SK-N-SH (cell line): Measurements from ENCODE around the gene KRT24. TPM values are rescaled to one million over a fixed set of nuclear protein-coding genes. Genes with fewer than 3 reads are reported as not detected.

Experiments used
- CTCF ChIA-PET: fragments of 300-600, 350-600 bp; formaldehyde crosslinking; extraction: SDS; loops from one replicate; lab custom pipeline; 2021; lab: Yijun Ruan, JAX
- POLR2A ChIA-PET: fragments of 350-600 bp; sonication (Branson Sonifier 250); formaldehyde crosslinking; extraction: SDS; loops from one replicate; lab custom pipeline; 2020; ENCODE audit warnings: antibody characterized with exemption, inconsistent platforms; lab: Yijun Ruan, JAX
- DNase-seq: peaks from one replicate; pipeline ENCODE4 v3.0.0; 2012
- H2AFZ ChIP-seq: fragments of 200-600 bp; sonication (generic); 2 replicates; pipeline ENCODE4 v1.8.1; 2016; ENCODE audit warnings: antibody characterized with exemption, mild to moderate bottlenecking, low read depth
- H3F3A ChIP-seq: fragments of 200-600 bp; sonication (generic); replicated peaks from 2 replicates; pipeline ENCODE3; 2016; ENCODE audit warnings: antibody characterized with exemption, mild to moderate bottlenecking; ENCODE audit not compliant: insufficient read depth
- H3K27ac ChIP-seq, 2 experiments: fragments of 200-500 bp in 1 of 2; fragments of 200-600 bp in 1 of 2; sonication (Bioruptor generic) in 1 of 2; sonication (generic), shearing (Covaris generic) in 1 of 2; 2 replicates each; pipeline versions ENCODE4 v1.5.1 to v1.6.1; 2014 to 2016; ENCODE audit warnings: low read depth in 2 of 2, inconsistent platforms in 1 of 2, low read length in 1 of 2, mild to moderate bottlenecking in 1 of 2, mixed read lengths in 1 of 2
- H3K27me3 ChIP-seq: fragments of 200-600 bp; sonication (generic), shearing (Covaris generic); 2 replicates; pipeline ENCODE4 v1.6.1; 2016; ENCODE audit warnings: mixed run types; ENCODE audit not compliant: insufficient read depth
- H3K36me3 ChIP-seq, 2 experiments: fragments of 200-500 bp in 1 of 2; fragments of 200-600 bp in 1 of 2; sonication (Bioruptor generic) in 1 of 2; sonication (generic) in 1 of 2; replicated peaks in 1 of 2; 2 replicates each; pipeline versions ENCODE3 to v1.5.1; 2014 to 2016; ENCODE audit warnings: low read length in 1 of 2, mild to moderate bottlenecking in 1 of 2; ENCODE audit not compliant: insufficient read depth in 2 of 2, control insufficient read depth in 1 of 2
- H3K4me1 ChIP-seq, 2 experiments: fragments of 200-500 bp in 1 of 2; fragments of 200-600 bp in 1 of 2; sonication (Bioruptor generic) in 1 of 2; sonication (generic), shearing (Covaris generic) in 1 of 2; 2 replicates each; pipeline versions ENCODE4 v1.5.1 to v1.6.1; 2014 to 2016; ENCODE audit warnings: low read depth in 1 of 2, low read length in 1 of 2, mixed run types in 1 of 2; ENCODE audit not compliant: insufficient read depth in 2 of 2, control insufficient read depth in 1 of 2
- H3K4me2 ChIP-seq: fragments of 200-600 bp; sonication (generic), shearing (Covaris generic); 2 replicates; pipeline ENCODE4 v1.6.1; 2017; ENCODE audit warnings: mixed run types
- H3K4me3 ChIP-seq, 2 experiments: fragments of 200-500 bp in 1 of 2; fragments of 200-600 bp in 1 of 2; sonication (Bioruptor generic) in 1 of 2; sonication (generic), shearing (Covaris generic) in 1 of 2; 2 replicates each; pipeline versions ENCODE4 v1.5.1 to v1.8.1; 2014 to 2016; ENCODE audit warnings: low read depth in 2 of 2, inconsistent platforms in 1 of 2, low read length in 1 of 2, mild to moderate bottlenecking in 1 of 2, mixed read lengths in 1 of 2, moderate library complexity in 1 of 2
- H3K79me2 ChIP-seq: fragments of 200-600 bp; sonication (generic); 2 replicates; pipeline ENCODE4 v1.8.1; 2017; ENCODE audit warnings: mild to moderate bottlenecking; ENCODE audit not compliant: insufficient read depth
- H3K9ac ChIP-seq: fragments of 200-600 bp; sonication (generic); 2 replicates; pipeline ENCODE4 v1.6.1; 2017; ENCODE audit warnings: mixed run types
- H3K9me2 ChIP-seq: fragments of 200-600 bp; sonication (generic); 2 replicates; pipeline ENCODE4 v1.6.1; 2017; ENCODE audit warnings: mixed run types
- H3K9me3 ChIP-seq: fragments of 200-600 bp; sonication (generic); 2 replicates; pipeline ENCODE4 v1.6.1; 2017; ENCODE audit warnings: mixed run types, mild to moderate bottlenecking, moderate library complexity
- H4K20me1 ChIP-seq: fragments of 200-600 bp; sonication (generic); 2 replicates; pipeline ENCODE4 v1.6.1; 2017; ENCODE audit warnings: mild to moderate bottlenecking, mixed run types; ENCODE audit not compliant: insufficient read depth
- ELF1 ChIP-seq: IDR thresholded peaks from 2 replicates; pipeline ENCODE4 v1.4.0; 2012
- EP300 ChIP-seq, 2 experiments: IDR thresholded peaks; 2 replicates each; pipeline versions ENCODE4 v1.4.0 to v1.6.1; 2012; ENCODE audit warnings: borderline replicate concordance in 1 of 2, low read depth in 1 of 2, low read length in 1 of 2
- EZH2phosphoT487 ChIP-seq: fragments of 200-600 bp; sonication (generic); IDR thresholded peaks from 2 replicates; pipeline ENCODE4 v1.6.1; 2017; ENCODE audit warnings: low read depth, mixed run types, mild to moderate bottlenecking, antibody characterized with exemption, moderate library complexity, borderline replicate concordance
- GATA2 ChIP-seq: sonication (generic); formaldehyde crosslinking; IDR thresholded peaks from 2 replicates; pipeline ENCODE4 v1.5.0; 2020; ENCODE audit warnings: mild to moderate bottlenecking, missing genetic modification reagents
- IRF3 ChIP-seq: fragments of 150-350 bp; IDR thresholded peaks from 2 replicates; pipeline ENCODE4 v1.6.1; 2016; ENCODE audit warnings: mild to moderate bottlenecking, low read depth, low read length
- MAX ChIP-seq: IDR thresholded peaks from 2 replicates; pipeline ENCODE4 v1.4.0; 2012; ENCODE audit warnings: low read depth
- MEF2A ChIP-seq: IDR thresholded peaks from 2 replicates; pipeline ENCODE4 v1.4.0; 2012; ENCODE audit warnings: low read depth, borderline replicate concordance
- NFIC ChIP-seq: IDR thresholded peaks from 2 replicates; pipeline ENCODE4 v1.4.0; 2012; ENCODE audit warnings: borderline replicate concordance
- REST ChIP-seq: IDR thresholded peaks from 2 replicates; pipeline ENCODE4 v1.6.1; 2012; ENCODE audit warnings: mild to moderate bottlenecking, low read depth, low read length, moderate library complexity
- RFX5 ChIP-seq: IDR thresholded peaks from 2 replicates; pipeline ENCODE4 v1.6.1; 2012; ENCODE audit warnings: mild to moderate bottlenecking, improper control_type of control experiment, low read length
- RXRA ChIP-seq: IDR thresholded peaks from 2 replicates; pipeline ENCODE4 v1.4.0; 2012; ENCODE audit warnings: low read depth, mild to moderate bottlenecking, borderline replicate concordance
- USF1 ChIP-seq: IDR thresholded peaks from 2 replicates; pipeline ENCODE4 v1.4.0; 2012; ENCODE audit warnings: low read depth, borderline replicate concordance
- USF2 ChIP-seq: fragments of 150-350 bp; IDR thresholded peaks from 2 replicates; pipeline ENCODE4 v1.6.1; 2017; ENCODE audit warnings: antibody characterized with exemption, low read length, low read depth, borderline replicate concordance
- YY1 ChIP-seq: IDR thresholded peaks from 2 replicates; pipeline ENCODE4 v1.4.0; 2012; ENCODE audit warnings: low read depth, mild to moderate bottlenecking
- ZBTB33 ChIP-seq: IDR thresholded peaks from 2 replicates; pipeline ENCODE4 v1.4.0; 2012; ENCODE audit warnings: low read depth, borderline replicate concordance
- WGBS: methylation state at CpG from one replicate; pipeline ENCODE4 v1.1.6; 2017; ENCODE audit warnings: low lambda C conversion rate; 5-methylcytosine and 5-hydroxymethylcytosine counted together
- polyA plus RNA-seq, 3 experiments: library from polyadenylated mRNA; depleted of rRNA; stranded (reverse); fragments of >200 nt; gene quantifications; 2 replicates each; pipeline ENCODE4 v1.2.3, GENCODE V29; 2012

KRT24 gene
- polyA plus RNA-seq, 1 of the 3 experiments (the other 2 are of a cell fraction): not detected

- TF ChIP-seq USF2 (no peak), YY1 (no peak), MEF2A (no peak), GATA2 (CRISPR knock-in tag) (no peak), EZH2phosphoT487 (no peak), USF1 (no peak), MAX (no peak), NFIC (no peak), ELF1 (no peak), IRF3 (no peak), RFX5 (no peak)
Observed at GRCh38 chr17:40702271-40702670, 1.3 kb downstream of the KRT24 start (continued).

- 17% methylated on average over 5 of the region's 5 CpGs for WGBS
- CTCF ChIA-PET: interaction anchor here (0.9 to 1.7 kb wide), 4 partner anchors 12 to 80 kb away, joined by 3 to 5 read pairs (median 4); no protein-coding TSS in a partner anchor
Observed at GRCh38 chr17:40699853-40700252, 3.7 kb downstream of the KRT24 start.

More at GRCh38 chr17:40699853-40700252, 3.7 kb downstream of the KRT24 start:
- Histone ChIP-seq H2AFZ (no peak overlapping the region), H3K4me1 (no peaks in the 10 kb centered on the region; a peak in 1 of 4 replicates), H3K9me3 (no peaks in the 10 kb centered on the region), H3K9ac (no peak overlapping the region), H3K27ac (no peak overlapping the region), H3K4me3 (no peak overlapping the region), H3K79me2 (no peaks in the 10 kb centered on the region), H3K27me3 (peaks cover 93% of the 10 kb centered on the region), H4K20me1 (no peaks in the 10 kb centered on the region), H3F3A (no peaks in the 10 kb centered on the region), H3K9me2 (no peaks in the 10 kb centered on the region), H3K36me3 (no peaks in the 10 kb centered on the region), H3K4me2 (no peak overlapping the region)
- POLR2A ChIA-PET: no interaction called here
- no peak for DNase-seq
- TF ChIP-seq EP300 (IDR thresholded peaks at IDR 0.05; ENCODE audit: borderline replicate concordance in 1 of 2, low read depth in 1 of 2, low read length in 1 of 2) (no peak), ZBTB33 (no peak), USF2 (no peak), RXRA (no peak), REST (no peak)
